GM12878 (cell line): ENCODE results near the gene B3GNT3. TPM values are rescaled to one million over a fixed set of nuclear protein-coding genes. Genes with fewer than 3 reads are reported as not detected.
A peak's percentile ranks its signal among the peaks of the same experiment; 100 is the strongest.

Experiments
- ATAC-seq: fragments of 200-7000 bp; cut with Tn5 transposase; 3 replicates; pipeline ENCODE4 v1.9.1; 2020; ENCODE audit warnings: mild to moderate bottlenecking, moderate library complexity
- BruUV-seq: library from RNA; stranded (reverse); fragments of 400-500 nt; replicated peaks from 2 replicates; lab custom pipeline; 2021; lab: Mats Ljungman, UMichigan
- CTCF ChIA-PET: fragments of 300-600 bp; sonication (Branson Sonifier 250); formaldehyde crosslinking; extraction: SDS; loops from one replicate; lab custom pipeline; 2021; ENCODE audit warnings: inconsistent platforms; lab: Yijun Ruan, JAX
- POLR2A ChIA-PET: fragments of 350-600 bp; formaldehyde crosslinking; extraction: SDS; loops from one replicate; lab custom pipeline; 2021; ENCODE audit warnings: inconsistent platforms; lab: Charles Lee
- RAD21 ChIA-PET: fragments of 300-600 bp; sonication (Branson Sonifier 250); formaldehyde crosslinking; loops from one replicate; lab custom pipeline; 2023; ENCODE audit warnings: antibody characterized with exemption; ENCODE audit not compliant: unreplicated experiment; lab: Charles Lee
- SMC1A ChIA-PET: fragments of 300-600 bp; sonication (Branson Sonifier 250); formaldehyde crosslinking; loops from one replicate; lab custom pipeline; 2023; ENCODE audit not compliant: unreplicated experiment, uncharacterized antibody; lab: Charles Lee
- DNase-seq: peaks from one replicate; pipeline ENCODE4 v3.0.0-alpha.2; 2011; ENCODE audit warnings: low read depth, low spot score
- FAIRE-seq: peaks from 3 replicates; lab custom pipeline; 2011; peaks lifted over from hg19 to GRCh38; lab: Jason Lieb, UNC
- H2AFZ ChIP-seq: 2 replicates; pipeline ENCODE4 v1.6.0; 2011; ENCODE audit warnings: low read depth, low read length, control low read depth; ENCODE audit not compliant: control insufficient read depth
- H3K27ac ChIP-seq: 2 replicates; pipeline ENCODE4 v1.5.1; 2011; ENCODE audit warnings: control low read depth; ENCODE audit not compliant: control insufficient read depth, insufficient read depth
- H3K27me3 ChIP-seq, 2 experiments: replicated peaks in 1 of 2; 2 replicates each; pipeline versions ENCODE4 v1.6.0 to v1.6.1; 2011; ENCODE audit warnings: low read length in 1 of 2; ENCODE audit not compliant: control insufficient read depth in 2 of 2, insufficient read depth in 2 of 2
- H3K36me3 ChIP-seq, 2 experiments: 2 replicates each; pipeline ENCODE4 v1.5.1; 2011; ENCODE audit warnings: low read length in 1 of 2; ENCODE audit not compliant: control insufficient read depth in 2 of 2, insufficient read depth in 2 of 2
- H3K4me1 ChIP-seq: 2 replicates; pipeline ENCODE4 v1.6.1; 2011; ENCODE audit warnings: mild to moderate bottlenecking, low read length, moderate library complexity, mixed read lengths; ENCODE audit not compliant: control insufficient read depth, insufficient read depth
- H3K4me2 ChIP-seq: 2 replicates; pipeline ENCODE4 v1.6.0; 2011; ENCODE audit warnings: control low read depth; ENCODE audit not compliant: control insufficient read depth, insufficient read depth
- H3K4me3 ChIP-seq: fragments of 200-600 bp; sonication (generic); 2 replicates; pipeline ENCODE4 v1.5.1; 2016
- H3K79me2 ChIP-seq: 2 replicates; pipeline ENCODE4 v1.6.0; 2011; ENCODE audit warnings: low read length; ENCODE audit not compliant: control insufficient read depth, insufficient read depth
- H3K9ac ChIP-seq: 2 replicates; pipeline ENCODE4 v1.8.0; 2011; ENCODE audit warnings: low read length, control low read depth, mixed read lengths; ENCODE audit not compliant: control insufficient read depth, insufficient read depth
- H3K9me3 ChIP-seq: replicated peaks from 3 replicates; pipeline ENCODE4 v1.5.1; 2011; ENCODE audit warnings: mild to moderate bottlenecking, low read length; ENCODE audit not compliant: control insufficient read depth, insufficient read depth
- H4K20me1 ChIP-seq: 2 replicates; pipeline ENCODE4 v1.6.0; 2011; ENCODE audit not compliant: control insufficient read depth, insufficient read depth
- BHLHE40 ChIP-seq, 2 experiments: fragments of 450-650 bp in 1 of 2; IDR thresholded peaks; 2 replicates each; pipeline ENCODE4 v1.6.1; 2011 to 2017; ENCODE audit warnings: low read depth in 2 of 2, borderline replicate concordance in 1 of 2, improper control_type of control experiment in 1 of 2, low read length in 1 of 2, mild to moderate bottlenecking in 1 of 2
- POU2F2 ChIP-seq: IDR thresholded peaks from 3 replicates; pipeline ENCODE4 v1.6.1; 2011; ENCODE audit warnings: low read depth, mild to moderate bottlenecking, low read length, borderline replicate concordance
- WGBS: methylation state at CpG from one replicate; pipeline ENCODE4 v1.1.6; 2016; ENCODE audit warnings: low lambda C conversion rate; ENCODE audit not compliant: insufficient replicate concordance, insufficient coverage; ENCODE audit errors: missing lambda C conversion rate; 5-methylcytosine and 5-hydroxymethylcytosine counted together
- in situ Hi-C: fragments of 300-500 bp; cut with MboI; formaldehyde crosslinking; loops from 9 replicates; pipeline ENCODE4 v1.14.3; 2018; ENCODE audit warnings: mixed read lengths
- intact Hi-C: fragments of 100-400 bp; cut with micrococcal nuclease; formaldehyde crosslinking; loops from one replicate; pipeline ENCODE4 v1.14.2; 2022; ENCODE audit not compliant: unreplicated experiment
- polyA plus RNA-seq, 11 experiments: library from polyadenylated mRNA; depleted of rRNA in 4 of 11; unstranded in 6 of 11; stranded (reverse) in 5 of 11; fragments of >200 nt; fragmentation: Nextera tagmentation in 4 of 11; fragmentation: Illumina TruSeq in 1 of 11; extraction: Ambion mirVana in 4 of 11; extraction: Trizol in 1 of 11; gene quantifications; 1 replicate in 1 of 11; 2 replicates in 10 of 11; pipeline versions ENCODE4 v1.2.1 to v1.2.3, GENCODE V29; 2011 to 2016; ENCODE audit warnings: inconsistent platforms in 2 of 11, missing spikeins in 2 of 11, low read depth in 1 of 11
- total RNA-seq, 4 experiments: library from RNA; depleted of rRNA in 3 of 4; stranded (reverse); fragments of >200 nt in 3 of 4; fragmentation: Illumina TruSeq in 1 of 4; extraction: Trizol in 1 of 4; gene quantifications; 2 replicates each; pipeline versions ENCODE4 v1.2.1 to v1.2.3, GENCODE V29; 2013 to 2021

The B3GNT3 gene
- total and polyA plus RNA-seq, 10 of the 15 experiments (the other 5 are each of a cell fraction or from before 2014, with no cell fraction given): not detected

DNA sequence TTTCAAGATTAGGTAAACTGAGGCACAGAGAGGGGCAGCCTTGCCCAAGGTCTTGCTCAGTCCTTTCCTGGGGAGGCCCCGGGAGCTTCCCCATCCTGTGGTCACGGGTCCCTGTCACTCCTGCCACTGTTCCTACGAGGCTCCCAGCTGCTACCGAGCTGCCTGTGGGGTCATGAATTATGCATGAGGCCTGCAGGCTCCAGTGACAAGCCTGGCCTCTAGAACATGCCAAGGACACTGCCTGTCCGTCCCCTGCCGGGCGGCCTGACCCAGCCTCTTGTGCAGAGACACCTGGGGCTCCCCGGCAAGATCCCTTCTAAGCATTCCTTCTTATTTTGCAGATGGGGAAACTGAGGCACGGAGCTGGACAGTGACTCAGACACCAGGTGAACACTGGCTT is 41.0 kb upstream of the B3GNT3 start:
- ChIA-PET CTCF (interaction anchor here (0.8 to 6.8 kb wide), 23 partner anchors 10 to 258 kb away, joined by 3 to 85 read pairs (median 9); partner anchors contain the start of genes JAK3, MAP1S, PGLS and RPL18A), POLR2A (interaction anchor here (0.6 to 3.0 kb wide), 8 partner anchors 9 to 636 kb away, joined by 3 to 23 read pairs (median 7); partner anchors contain the start of gene MAP1S), RAD21 (interaction anchor here (0.9 to 6.7 kb wide), 23 partner anchors 9 to 232 kb away, joined by 3 to 96 read pairs (median 7); partner anchors contain the start of genes JAK3, MAP1S and RPL18A), SMC1A (interaction anchor here (0.9 to 8.8 kb wide), 17 partner anchors 8 to 227 kb away, joined by 3 to 93 read pairs (median 5); partner anchors contain the start of genes MAP1S and RPL18A)
- TF ChIP-seq POU2F2: peak; percentile 98
- no peak for TF ChIP-seq BHLHE40 (IDR thresholded peaks at IDR 0.05; ENCODE audit: borderline replicate concordance in 1 of 2, low read depth in 2 of 2, low read length in 1 of 2)
- H3K79me2 ChIP-seq: peaks cover 30% of the 10 kb centered on the region
- DNase-seq (no peak), FAIRE-seq (no peak), ATAC-seq (no peak)
- WGBS: 35% methylated on average over 9 of the region's 9 CpGs
- no TSS peak for BruUV-seq
- no peaks in the 10 kb centered on the region for H4K20me1 ChIP-seq
- H3K9ac ChIP-seq: no peak overlapping the region
- no peak overlapping the region for H3K4me3 ChIP-seq
- peaks cover 0 to 5% of the 10 kb centered on the region in 2 experiments; a peak in 3 of 4 replicates for H3K36me3 ChIP-seq
- peaks cover 56% of the 10 kb centered on the region for H3K4me1 ChIP-seq
- intact Hi-C loops: loop anchor here (2.0 to 5.0 kb wide), 2 partner anchors 23 to 37 kb away; partner anchors contain the start of gene MAP1S
- H3K27me3 ChIP-seq: no peaks in the 10 kb centered on the region
- H2AFZ ChIP-seq: no peak overlapping the region
- peak overlapping the region; percentile 67 for H3K27ac ChIP-seq
- in situ Hi-C loops: no loop called here
- no peaks in the 10 kb centered on the region for H3K9me3 ChIP-seq
- peak overlapping the region; percentile 82 for H3K4me2 ChIP-seq
